GM12874 (cell line): ENCODE results near the gene ZNF341.

ENCODE experiments used
- TF ChIP-seq, protein P1 (sequence below): IDR thresholded peaks from 2 replicates; pipeline ENCODE4 v1.5.1; 2011; ENCODE audit warnings: low read depth, mild to moderate bottlenecking, control low read depth, low read length, moderate library complexity; ENCODE audit not compliant: insufficient read depth

ZNF341 gene

DNA sequence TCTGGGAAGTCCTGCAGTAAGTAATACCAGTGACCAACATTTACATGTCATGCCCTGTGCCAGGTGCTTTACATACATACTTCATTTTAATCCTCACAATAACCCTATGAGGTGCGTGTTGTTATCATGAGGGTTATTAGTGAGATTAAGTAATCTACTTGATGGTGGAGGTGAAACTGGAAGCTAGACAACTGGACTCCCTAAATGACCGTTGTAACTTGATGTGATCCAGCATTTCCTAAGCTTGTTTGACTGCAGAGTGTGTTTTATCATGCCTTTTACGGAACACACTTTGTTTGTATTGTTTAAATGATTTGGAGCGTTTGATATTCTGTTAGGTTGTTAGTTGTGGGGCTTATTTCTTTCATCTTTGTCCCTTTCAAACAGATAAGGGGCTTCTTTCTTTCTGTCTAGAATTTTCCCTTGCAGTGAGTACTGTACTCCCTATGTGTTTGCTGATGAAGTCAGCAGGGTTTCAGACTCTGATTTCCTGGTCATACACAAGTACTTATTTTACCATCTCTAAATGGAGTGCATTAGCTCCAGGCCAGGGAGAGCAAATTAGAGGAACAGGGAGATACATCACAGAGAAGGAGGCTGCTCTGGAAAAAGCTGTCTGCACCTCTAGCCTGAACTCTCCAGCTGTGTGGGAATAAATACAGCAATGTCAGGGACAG is 109.1 kb downstream of the ZNF341 start:
- TF ChIP-seq, protein P1, sequence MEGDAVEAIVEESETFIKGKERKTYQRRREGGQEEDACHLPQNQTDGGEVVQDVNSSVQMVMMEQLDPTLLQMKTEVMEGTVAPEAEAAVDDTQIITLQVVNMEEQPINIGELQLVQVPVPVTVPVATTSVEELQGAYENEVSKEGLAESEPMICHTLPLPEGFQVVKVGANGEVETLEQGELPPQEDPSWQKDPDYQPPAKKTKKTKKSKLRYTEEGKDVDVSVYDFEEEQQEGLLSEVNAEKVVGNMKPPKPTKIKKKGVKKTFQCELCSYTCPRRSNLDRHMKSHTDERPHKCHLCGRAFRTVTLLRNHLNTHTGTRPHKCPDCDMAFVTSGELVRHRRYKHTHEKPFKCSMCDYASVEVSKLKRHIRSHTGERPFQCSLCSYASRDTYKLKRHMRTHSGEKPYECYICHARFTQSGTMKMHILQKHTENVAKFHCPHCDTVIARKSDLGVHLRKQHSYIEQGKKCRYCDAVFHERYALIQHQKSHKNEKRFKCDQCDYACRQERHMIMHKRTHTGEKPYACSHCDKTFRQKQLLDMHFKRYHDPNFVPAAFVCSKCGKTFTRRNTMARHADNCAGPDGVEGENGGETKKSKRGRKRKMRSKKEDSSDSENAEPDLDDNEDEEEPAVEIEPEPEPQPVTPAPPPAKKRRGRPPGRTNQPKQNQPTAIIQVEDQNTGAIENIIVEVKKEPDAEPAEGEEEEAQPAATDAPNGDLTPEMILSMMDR = no peak

DNA sequence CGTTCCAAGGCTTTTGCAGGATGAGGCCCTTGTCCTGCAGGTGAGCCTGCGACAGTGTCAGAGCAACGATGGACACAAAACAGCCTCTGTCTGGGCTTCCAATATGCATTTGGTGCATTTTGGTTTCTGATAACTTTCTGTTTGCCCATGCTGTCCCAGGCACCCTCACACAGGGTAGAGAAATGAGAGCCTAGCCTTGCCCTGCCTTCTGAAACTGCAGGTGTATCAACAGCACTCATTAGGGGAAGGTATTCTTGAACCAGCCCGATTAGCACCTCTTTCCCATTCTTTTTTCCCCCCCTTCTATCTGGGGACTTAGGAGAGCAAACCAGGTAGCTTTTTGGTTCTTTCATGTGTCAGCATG is 109.6 kb downstream of the ZNF341 start:
- TF ChIP-seq, protein P1 = no peak
